ENCODE data around the gene TAOK1.

TAOK1 gene

DNA sequence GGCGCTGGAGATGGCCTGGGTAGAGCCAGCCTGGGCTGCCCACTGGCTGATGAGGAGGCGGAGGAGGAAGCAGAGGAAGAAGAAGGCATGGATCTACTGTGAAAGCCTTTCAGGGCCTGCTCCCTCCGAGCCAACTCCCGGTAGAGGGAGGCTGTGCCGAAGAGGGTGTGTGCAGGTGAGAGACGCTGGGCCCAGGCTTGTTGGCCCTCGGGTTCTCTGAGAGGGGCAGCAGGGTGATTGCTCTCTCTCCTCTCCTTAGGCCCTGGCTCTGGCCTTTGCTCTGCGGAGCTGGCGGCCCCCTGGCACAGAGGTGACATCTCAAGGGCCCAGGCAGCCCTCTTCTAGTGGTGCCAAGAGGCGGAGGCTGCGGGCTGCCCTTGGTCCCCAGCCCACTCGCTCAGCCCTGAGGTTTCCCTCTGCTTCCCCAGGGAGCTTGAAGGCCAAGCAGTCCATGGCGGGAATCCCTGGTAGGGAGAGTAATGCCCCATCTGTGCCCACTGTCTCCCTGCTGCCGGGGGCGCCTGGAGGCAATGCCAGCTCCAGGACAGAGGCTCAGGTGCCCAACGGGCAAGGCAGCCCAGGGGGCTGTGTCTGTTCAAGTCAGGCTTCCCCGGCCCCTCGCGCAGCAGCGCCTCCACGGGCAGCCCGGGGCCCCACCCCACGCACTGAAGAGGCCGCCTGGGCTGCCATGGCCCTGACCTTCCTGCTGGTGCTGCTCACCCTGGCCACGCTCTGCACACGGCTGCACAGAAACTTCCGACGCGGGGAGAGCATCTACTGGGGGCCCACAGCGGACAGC, 181.9 kb downstream of the TAOK1 start:
- POLR2A ChIA-PET = no interaction called here
- Histone ChIP-seq H3K36me3 (ENCODE audit: control insufficient read depth in 2 of 2, insufficient read depth in 1 of 2, low read length in 2 of 2) (peaks cover 3 to 63% of the 10 kb centered on the region in 2 experiments; a peak in 2 of 3 replicates), H3K9me3 (ENCODE audit: control insufficient read depth, insufficient read depth, low read depth, low read length) (no peaks in the 10 kb centered on the region), H3K4me1 (ENCODE audit: control insufficient read depth, insufficient read depth, low read length) (peaks cover 6% of the 10 kb centered on the region), H3K27ac (ENCODE audit: extremely low read depth, low read depth, low read length) (no peak overlapping the region), H3K4me3 (ENCODE audit: low read depth, low read length) (no peak overlapping the region)
- CTCF ChIA-PET = interaction anchor here (0.6 to 4.9 kb wide), 5 partner anchors 16 to 202 kb away, joined by 3 to 31 read pairs (median 4); partner anchors contain the start of gene ANKRD13B
- TF ChIP-seq ZNF140 (tag by site-specific recombination; IDR thresholded peaks at IDR 0.05) (no peak), ZNF600 (tag by site-specific recombination; IDR thresholded peaks at IDR 0.05) (peak; percentile 41; the same call in 1 of the 2 replicates), ZNF157 (tag by site-specific recombination; IDR thresholded peaks at IDR 0.05) (no peak), IKZF3 (tag by site-specific recombination; IDR thresholded peaks at IDR 0.05) (no peak), ZNF354C (tag by site-specific recombination; IDR thresholded peaks at IDR 0.05; ENCODE audit: borderline replicate concordance, low read depth) (no peak), ZXDB (tag by site-specific recombination; IDR thresholded peaks at IDR 0.05) (no peak), ZNF274 (IDR thresholded peaks at IDR 0.05; ENCODE audit: low read length) (no peak), ZNF274 (tag by site-specific recombination; IDR thresholded peaks at IDR 0.05; ENCODE audit: borderline replicate concordance) (no peak), SCRT1 (tag by site-specific recombination; IDR thresholded peaks at IDR 0.05; ENCODE audit: borderline replicate concordance) (no peak), ZNF660 (tag by site-specific recombination; IDR thresholded peaks at IDR 0.05) (no peak), ZNF292 (tag by site-specific recombination; IDR thresholded peaks at IDR 0.05; ENCODE audit: borderline replicate concordance, low read depth) (no peak)
- TF ChIP-seq, protein P1, sequence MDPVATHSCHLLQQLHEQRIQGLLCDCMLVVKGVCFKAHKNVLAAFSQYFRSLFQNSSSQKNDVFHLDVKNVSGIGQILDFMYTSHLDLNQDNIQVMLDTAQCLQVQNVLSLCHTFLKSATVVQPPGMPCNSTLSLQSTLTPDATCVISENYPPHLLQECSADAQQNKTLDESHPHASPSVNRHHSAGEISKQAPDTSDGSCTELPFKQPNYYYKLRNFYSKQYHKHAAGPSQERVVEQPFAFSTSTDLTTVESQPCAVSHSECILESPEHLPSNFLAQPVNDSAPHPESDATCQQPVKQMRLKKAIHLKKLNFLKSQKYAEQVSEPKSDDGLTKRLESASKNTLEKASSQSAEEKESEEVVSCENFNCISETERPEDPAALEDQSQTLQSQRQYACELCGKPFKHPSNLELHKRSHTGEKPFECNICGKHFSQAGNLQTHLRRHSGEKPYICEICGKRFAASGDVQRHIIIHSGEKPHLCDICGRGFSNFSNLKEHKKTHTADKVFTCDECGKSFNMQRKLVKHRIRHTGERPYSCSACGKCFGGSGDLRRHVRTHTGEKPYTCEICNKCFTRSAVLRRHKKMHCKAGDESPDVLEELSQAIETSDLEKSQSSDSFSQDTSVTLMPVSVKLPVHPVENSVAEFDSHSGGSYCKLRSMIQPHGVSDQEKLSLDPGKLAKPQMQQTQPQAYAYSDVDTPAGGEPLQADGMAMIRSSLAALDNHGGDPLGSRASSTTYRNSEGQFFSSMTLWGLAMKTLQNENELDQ (tag by site-specific recombination; IDR thresholded peaks at IDR 0.05; ENCODE audit: low read depth) = no peak
- TF ChIP-seq, protein P2, sequence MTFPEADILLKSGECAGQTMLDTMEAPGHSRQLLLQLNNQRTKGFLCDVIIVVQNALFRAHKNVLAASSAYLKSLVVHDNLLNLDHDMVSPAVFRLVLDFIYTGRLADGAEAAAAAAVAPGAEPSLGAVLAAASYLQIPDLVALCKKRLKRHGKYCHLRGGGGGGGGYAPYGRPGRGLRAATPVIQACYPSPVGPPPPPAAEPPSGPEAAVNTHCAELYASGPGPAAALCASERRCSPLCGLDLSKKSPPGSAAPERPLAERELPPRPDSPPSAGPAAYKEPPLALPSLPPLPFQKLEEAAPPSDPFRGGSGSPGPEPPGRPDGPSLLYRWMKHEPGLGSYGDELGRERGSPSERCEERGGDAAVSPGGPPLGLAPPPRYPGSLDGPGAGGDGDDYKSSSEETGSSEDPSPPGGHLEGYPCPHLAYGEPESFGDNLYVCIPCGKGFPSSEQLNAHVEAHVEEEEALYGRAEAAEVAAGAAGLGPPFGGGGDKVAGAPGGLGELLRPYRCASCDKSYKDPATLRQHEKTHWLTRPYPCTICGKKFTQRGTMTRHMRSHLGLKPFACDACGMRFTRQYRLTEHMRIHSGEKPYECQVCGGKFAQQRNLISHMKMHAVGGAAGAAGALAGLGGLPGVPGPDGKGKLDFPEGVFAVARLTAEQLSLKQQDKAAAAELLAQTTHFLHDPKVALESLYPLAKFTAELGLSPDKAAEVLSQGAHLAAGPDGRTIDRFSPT (tag by site-specific recombination; IDR thresholded peaks at IDR 0.05) = 0 out of 2 replicates have a peak, but pooled peaks have one; percentile 16
- TF ChIP-seq, protein P3, sequence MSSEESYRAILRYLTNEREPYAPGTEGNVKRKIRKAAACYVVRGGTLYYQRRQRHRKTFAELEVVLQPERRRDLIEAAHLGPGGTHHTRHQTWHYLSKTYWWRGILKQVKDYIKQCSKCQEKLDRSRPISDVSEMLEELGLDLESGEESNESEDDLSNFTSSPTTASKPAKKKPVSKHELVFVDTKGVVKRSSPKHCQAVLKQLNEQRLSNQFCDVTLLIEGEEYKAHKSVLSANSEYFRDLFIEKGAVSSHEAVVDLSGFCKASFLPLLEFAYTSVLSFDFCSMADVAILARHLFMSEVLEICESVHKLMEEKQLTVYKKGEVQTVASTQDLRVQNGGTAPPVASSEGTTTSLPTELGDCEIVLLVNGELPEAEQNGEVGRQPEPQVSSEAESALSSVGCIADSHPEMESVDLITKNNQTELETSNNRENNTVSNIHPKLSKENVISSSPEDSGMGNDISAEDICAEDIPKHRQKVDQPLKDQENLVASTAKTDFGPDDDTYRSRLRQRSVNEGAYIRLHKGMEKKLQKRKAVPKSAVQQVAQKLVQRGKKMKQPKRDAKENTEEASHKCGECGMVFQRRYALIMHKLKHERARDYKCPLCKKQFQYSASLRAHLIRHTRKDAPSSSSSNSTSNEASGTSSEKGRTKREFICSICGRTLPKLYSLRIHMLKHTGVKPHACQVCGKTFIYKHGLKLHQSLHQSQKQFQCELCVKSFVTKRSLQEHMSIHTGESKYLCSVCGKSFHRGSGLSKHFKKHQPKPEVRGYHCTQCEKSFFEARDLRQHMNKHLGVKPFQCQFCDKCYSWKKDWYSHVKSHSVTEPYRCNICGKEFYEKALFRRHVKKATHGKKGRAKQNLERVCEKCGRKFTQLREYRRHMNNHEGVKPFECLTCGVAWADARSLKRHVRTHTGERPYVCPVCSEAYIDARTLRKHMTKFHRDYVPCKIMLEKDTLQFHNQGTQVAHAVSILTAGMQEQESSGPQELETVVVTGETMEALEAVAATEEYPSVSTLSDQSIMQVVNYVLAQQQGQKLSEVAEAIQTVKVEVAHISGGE (tag by site-specific recombination; conservative IDR thresholded peaks at IDR 0.05; ENCODE audit: low read depth) = no peak

Measured in HEK293 (cell line).